ENCODE results near the gene NIPAL3.
"Not testable (repeated sequence)": the region's sequence is repeated elsewhere in the genome, so short reads cannot be mapped to it uniquely, and the experiment has no call there.

Gene NIPAL3

GRCh38 chr1:24488159-24488558 is 72.6 kb downstream of the NIPAL3 start:
- DNase-seq, result peak in 7 of 56 donors; percentile 9 to 60 (median 20)

- DNase-seq, result no peak
Observed at GRCh38 chr1:24489674-24490073, 74.1 kb downstream of the NIPAL3 start.

- DNase-seq, result no peak
Observed at GRCh38 chr1:24490101-24490781, 74.6 kb downstream of the NIPAL3 start.

- no peak for DNase-seq
Observed at GRCh38 chr1:24491577-24492360, 76.2 kb downstream of the NIPAL3 start.

- DNase-seq, result not testable (repeated sequence)
Observed at GRCh38 chr1:24492935-24493334, 77.3 kb downstream of the NIPAL3 start.

GRCh38 chr1:24493785-24494184 is 78.2 kb downstream of the NIPAL3 start:
- no peak for DNase-seq

GRCh38 chr1:24498589-24498988 is 83.0 kb downstream of the NIPAL3 start:
- no peak for DNase-seq

- DNase-seq, result no peak
Observed at GRCh38 chr1:24500448-24501048, 84.9 kb downstream of the NIPAL3 start.

GRCh38 chr1:24501371-24502064 is 85.9 kb downstream of the NIPAL3 start:
- DNase-seq, result peak in 3 of 56 donors; percentile 8 to 11 (median 9)

- peak in 34 of 56 donors; percentile 8 to 74 (median 56) for DNase-seq
Observed at GRCh38 chr1:24502065-24502708, 86.6 kb downstream of the NIPAL3 start.

- peak in 53 of 56 donors; percentile 15 to 88 (median 61) for DNase-seq
Observed at GRCh38 chr1:24502709-24503058, 87.1 kb downstream of the NIPAL3 start, which contains the start of gene RCAN3. TSS of gene RCAN3 (plus strand) at chr1:24502836. CDS start at chr1:24514373, 11,537 bp downstream.

- peak in 7 of 56 donors; percentile 5 to 56 (median 21) for DNase-seq
Observed at GRCh38 chr1:24503059-24503751, 87.6 kb downstream of the NIPAL3 start.

GRCh38 chr1:24503870-24504523 is 88.4 kb downstream of the NIPAL3 start:
- DNase-seq, result no peak

GRCh38 chr1:24504560-24504959 is 89.0 kb downstream of the NIPAL3 start:
- DNase-seq, result no peak

GRCh38 chr1:24505816-24506215 is 90.2 kb downstream of the NIPAL3 start:
- peak in 2 of 56 donors; percentile 3 to 4 for DNase-seq

- no peak for DNase-seq
Observed at GRCh38 chr1:24506691-24507381, 91.2 kb downstream of the NIPAL3 start.

GRCh38 chr1:24507405-24507804 is 91.8 kb downstream of the NIPAL3 start:
- no peak for DNase-seq

GRCh38 chr1:24508911-24509310 is 93.3 kb downstream of the NIPAL3 start:
- no peak for DNase-seq

GRCh38 chr1:24513706-24514105 is 98.1 kb downstream of the NIPAL3 start:
- DNase-seq, result no peak
